ENCODE measurements around the gene ANO1. TPM values are rescaled to one million over a fixed set of nuclear protein-coding genes. Genes with fewer than 3 reads are reported as not detected.

The ANO1 gene
- total and polyA plus RNA-seq, 2 of the 8 experiments (the other 6 are each of a cell fraction or from before 2014, with no cell fraction given): 4.7 to 5.0 TPM

DNA sequence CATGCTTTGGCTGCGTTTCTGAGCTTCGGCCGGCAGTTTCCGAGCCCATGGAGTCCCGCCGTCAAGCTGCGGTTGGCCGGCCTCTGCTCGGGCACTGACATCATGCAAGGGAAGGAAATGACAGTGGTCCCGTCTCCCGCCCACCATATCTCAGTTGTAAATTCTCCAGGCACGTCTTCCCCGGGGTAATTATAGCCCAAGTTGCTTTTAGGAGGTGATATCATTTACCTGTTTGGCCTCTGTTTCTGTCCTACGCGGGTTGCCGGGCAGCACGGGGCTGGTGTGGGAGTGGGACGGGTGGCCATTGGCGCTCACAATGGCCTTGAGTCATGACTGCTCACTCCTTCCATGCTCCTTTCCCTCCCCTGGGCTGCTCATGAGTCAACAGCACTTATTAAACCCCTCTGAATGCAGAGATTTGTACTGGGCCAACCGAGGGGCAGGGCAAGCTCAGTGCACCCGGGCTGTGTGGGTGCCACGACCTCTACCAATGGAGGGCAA lies 4.2 kb upstream of the ANO1 start:
- H4K20me1 ChIP-seq (replicated peaks in 1 of 2; ENCODE audit: control insufficient read depth in 1 of 2, insufficient read depth in 2 of 2, low read length in 2 of 2): no peaks in the 10 kb centered on the region
- H3K9me3 ChIP-seq (ENCODE audit: insufficient read depth in 2 of 2, low read depth in 1 of 2, low read length in 1 of 2): no peaks in the 10 kb centered on the region
- H3K23ac ChIP-seq (ENCODE audit: insufficient read length): no peak overlapping the region
- DNase-seq (ENCODE audit: low read depth in 1 of 2, low spot score in 2 of 2) (no peak), FAIRE-seq (no peak)
- H4K8ac ChIP-seq (ENCODE audit: extremely low read depth, insufficient read depth, low read length): no peak overlapping the region
- peak overlapping the region; percentile 86 for H4K91ac ChIP-seq (replicated peaks; ENCODE audit: insufficient read length, low read length)
- 0 out of 2 replicates have a peak overlapping the region, but pooled peaks have one; percentile 52 for H2BK5ac ChIP-seq (ENCODE audit: low read depth, low read length)
- H2BK120ac ChIP-seq (replicated peaks; ENCODE audit: low read depth, low read length): peak overlapping the region; percentile 93
- H3K79me2 ChIP-seq (ENCODE audit: control insufficient read depth in 1 of 2, insufficient read depth in 2 of 2, low read length in 2 of 2): no peaks in the 10 kb centered on the region
- no peak overlapping the region for H3K9ac ChIP-seq (replicated peaks in 1 of 4; ENCODE audit: extremely low read depth in 1 of 4, low read depth in 3 of 4, low read length in 3 of 4)
- peak overlapping the region; percentile 79 for H3K4ac ChIP-seq (replicated peaks; ENCODE audit: insufficient read length, low read depth, low read length)
- no peak overlapping the region for H2AK5ac ChIP-seq (ENCODE audit: low read depth, low read length)
- 52% methylated on average over 19 of the region's 22 CpGs; no CpG with 5 or more reads in 1 of the 2 experiments for WGBS, 2 experiments (ENCODE audit: extremely low coverage in 1 of 2, insufficient coverage in 1 of 2, insufficient read length in 1 of 2, insufficient replicate concordance in 2 of 2, low coverage in 1 of 2, low lambda C conversion rate in 2 of 2, missing lambda C conversion rate in 1 of 2)
- peaks cover 8 to 41% (median 20%) of the 10 kb centered on the region in 4 experiments for H3K4me1 ChIP-seq (replicated peaks in 1 of 4; ENCODE audit: control insufficient read depth in 3 of 4, insufficient read depth in 4 of 4, low read length in 3 of 4)
- H3K14ac ChIP-seq (ENCODE audit: insufficient read length): no peak overlapping the region
- no peak overlapping the region; the same call in 1 of the 2 replicates for H3K18ac ChIP-seq (ENCODE audit: extremely low read depth, low read length)
- no peak overlapping the region for H2AFZ ChIP-seq (ENCODE audit: low read length)
- H3K23me2 ChIP-seq (ENCODE audit: low read depth, low read length): peaks cover 10% of the 10 kb centered on the region; the same call in 1 of the 2 replicates
- peak overlapping the region in 1 of 4 experiments; percentile 33; a peak in 1 of 8 replicates for H3K4me3 ChIP-seq (ENCODE audit: extremely low read depth in 1 of 4, insufficient read depth in 2 of 4, low read depth in 3 of 4, low read length in 4 of 4)
- TF ChIP-seq MAFK (IDR thresholded peaks at IDR 0.05; ENCODE audit: low read depth, low read length) (no peak), TCF12 (IDR thresholded peaks at IDR 0.05; ENCODE audit: low read depth, low read length) (no peak)
- TF ChIP-seq, protein P1, sequence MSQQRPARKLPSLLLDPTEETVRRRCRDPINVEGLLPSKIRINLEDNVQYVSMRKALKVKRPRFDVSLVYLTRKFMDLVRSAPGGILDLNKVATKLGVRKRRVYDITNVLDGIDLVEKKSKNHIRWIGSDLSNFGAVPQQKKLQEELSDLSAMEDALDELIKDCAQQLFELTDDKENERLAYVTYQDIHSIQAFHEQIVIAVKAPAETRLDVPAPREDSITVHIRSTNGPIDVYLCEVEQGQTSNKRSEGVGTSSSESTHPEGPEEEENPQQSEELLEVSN (IDR thresholded peaks at IDR 0.05): peak; percentile 32; the same call in 1 of the 2 replicates
- H3K79me1 ChIP-seq (ENCODE audit: low read depth, low read length): no peaks in the 10 kb centered on the region
- peaks cover 20 to 46% (median 37%) of the 10 kb centered on the region in 4 experiments for H3K27me3 ChIP-seq (replicated peaks in 1 of 4; ENCODE audit: control insufficient read depth in 3 of 4, extremely low read depth in 1 of 4, insufficient read depth in 3 of 4, low read length in 3 of 4)
- no peaks in the 10 kb centered on the region for H3K36me3 ChIP-seq (ENCODE audit: control insufficient read depth in 2 of 4, insufficient read depth in 4 of 4, low read length in 3 of 4)
- H2BK15ac ChIP-seq (ENCODE audit: low read length): 0 out of 2 replicates have a peak overlapping the region, but pooled peaks have one; percentile 16
- peak overlapping the region; percentile 58 to 61; a peak in 2 of 4 replicates for H3K4me2 ChIP-seq (ENCODE audit: insufficient read depth in 1 of 2, low read depth in 2 of 2, low read length in 2 of 2)
- peak overlapping the region; percentile 90; the same call in 1 of the 2 replicates for H2BK12ac ChIP-seq (ENCODE audit: low read depth, low read length)
- no peak overlapping the region for H4K5ac ChIP-seq (ENCODE audit: insufficient read length, low read depth, low read length)
- peak overlapping the region; percentile 98; the same call in 1 of the 2 replicates for H2BK20ac ChIP-seq (ENCODE audit: low read length)
- ChIA-PET CTCF (ENCODE audit: partially characterized antibody) (interaction anchor here (0.6 to 11.2 kb wide), 21 partner anchors 9 to 1232 kb away, joined by 3 to 103 read pairs (median 4); no protein-coding TSS in a partner anchor), POLR2A (ENCODE audit: partially characterized antibody) (interaction anchor here (0.6 to 1.4 kb wide), 4 partner anchors 11 to 123 kb away, joined by 3 read pairs; no protein-coding TSS in a partner anchor)
- H3K27ac ChIP-seq (ENCODE audit: low read depth, low read length): no peak overlapping the region
- H3K56ac ChIP-seq (replicated peaks; ENCODE audit: insufficient read length, low read depth, low read length): no peak overlapping the region
